ENCODE data around the gene NRARP. TPM values are rescaled to one million over a fixed set of nuclear protein-coding genes. Genes with fewer than 3 reads are reported as not detected.

Gene NRARP
- total and polyA plus RNA-seq, 2 of the 13 experiments (the other 11 are each of a cell fraction or from before 2014, with no cell fraction given), result 0.22 to 0.46 TPM

DNA sequence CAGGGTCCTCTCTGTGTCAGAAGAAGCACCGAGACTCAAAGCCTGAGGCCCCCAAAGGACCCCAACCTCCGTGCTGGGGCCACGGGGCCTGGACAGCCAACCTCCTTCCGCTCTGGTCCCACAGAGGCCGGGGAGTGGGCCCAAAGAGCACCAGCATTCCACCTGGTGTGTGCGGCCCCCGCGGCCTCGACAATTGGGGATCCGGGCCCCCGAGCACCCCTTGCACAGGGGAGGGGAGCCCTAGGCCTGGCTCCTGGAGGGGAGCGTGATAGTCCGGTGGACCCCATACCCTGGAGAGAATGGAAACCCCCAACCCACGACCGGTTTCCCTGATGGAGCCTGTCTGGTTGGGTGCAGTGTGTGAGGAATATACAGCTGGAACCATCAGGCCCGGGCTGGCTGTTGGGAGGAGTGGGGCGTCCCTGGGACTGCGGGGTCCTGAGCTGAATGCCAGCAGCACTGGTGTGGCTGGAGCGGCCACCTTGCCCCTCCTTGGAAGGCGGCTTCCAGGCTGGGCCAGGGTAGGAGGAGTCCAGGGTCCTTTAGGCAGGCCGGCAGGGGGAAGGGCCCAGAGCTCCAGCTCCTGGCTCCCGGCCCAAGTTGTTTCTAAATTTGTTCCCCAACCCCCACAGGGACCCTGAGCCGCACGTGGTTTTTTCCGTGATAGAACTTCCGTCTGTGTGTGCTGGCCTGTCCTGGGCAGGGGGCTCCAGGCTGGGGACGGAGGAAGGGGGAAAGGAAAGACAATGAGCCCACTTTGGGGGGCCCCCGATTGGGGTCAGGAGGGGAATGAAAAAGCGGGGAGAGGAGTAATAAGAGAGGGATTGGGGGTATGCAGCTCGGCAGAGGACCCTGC, 25.4 kb downstream of the NRARP start:
- DNase-seq (ENCODE audit: low spot score) (peak; percentile 76), ATAC-seq (peak; percentile 45), FAIRE-seq (no peak)
- Histone ChIP-seq H3K79me2 (ENCODE audit: insufficient read depth, low read length) (peaks cover 6% of the 10 kb centered on the region), H3K27ac (ENCODE audit: extremely low read length, insufficient read depth, low read length) (peak overlapping the region; percentile 90), H4K20me1 (ENCODE audit: insufficient read depth, low read length) (no peaks in the 10 kb centered on the region), H3K9me3 (ENCODE audit: low read length) (no peaks in the 10 kb centered on the region), H3K4me1 (ENCODE audit: insufficient read depth, low read length) (peaks cover 21% of the 10 kb centered on the region), H3K9ac (ENCODE audit: insufficient read depth, low read depth, low read length) (peak overlapping the region; percentile 82), H3K4me3 (replicated peaks in 1 of 3; ENCODE audit: insufficient read depth in 1 of 3, low read depth in 2 of 3, low read length in 3 of 3) (peak overlapping the region; percentile 58 to 88 (median 87)), H3K4me2 (ENCODE audit: low read depth, low read length) (peak overlapping the region; percentile 88), H3K27me3 (ENCODE audit: control insufficient read depth in 1 of 2, insufficient read depth in 2 of 2, low read length in 2 of 2) (no peaks in the 10 kb centered on the region; a peak in 1 of 5 replicates), H3K36me3 (replicated peaks in 1 of 2; ENCODE audit: control insufficient read depth in 1 of 2, insufficient read depth in 2 of 2, low read length in 2 of 2) (peaks cover 7 to 14% of the 10 kb centered on the region in 2 experiments; a peak in 3 of 5 replicates), H2AFZ (ENCODE audit: low read length) (no peak overlapping the region)
- intact Hi-C loops (cut with micrococcal nuclease; ENCODE audit: unreplicated experiment), result no loop called here
- in situ Hi-C loops (cut with HindIII; ENCODE audit: extremely low pct_ligation_motif_present, low pct_unique_long_range_greater_than_20kb), result no loop called here
- BruUV-seq (replicated peaks), result TSS peak; percentile 84
- ChIA-PET CTCF (ENCODE audit: low intra/inter-chr PET ratio, low total read pairs) (interaction anchor here (0.6 to 1.0 kb wide), 2 partner anchors 41 to 230 kb away, joined by 3 to 4 read pairs; no protein-coding TSS in a partner anchor), POLR2A (interaction anchor here (0.7 to 2.8 kb wide), 29 partner anchors 9 to 193 kb away, joined by 3 to 78 read pairs (median 7); partner anchors contain the start of genes ENTPD8, EXD3, MAN1B1 and NELFB)
- WGBS (ENCODE audit: low lambda C conversion rate), result 0% methylated on average over 7 of the region's 30 CpGs
- TF ChIP-seq, protein P1, sequence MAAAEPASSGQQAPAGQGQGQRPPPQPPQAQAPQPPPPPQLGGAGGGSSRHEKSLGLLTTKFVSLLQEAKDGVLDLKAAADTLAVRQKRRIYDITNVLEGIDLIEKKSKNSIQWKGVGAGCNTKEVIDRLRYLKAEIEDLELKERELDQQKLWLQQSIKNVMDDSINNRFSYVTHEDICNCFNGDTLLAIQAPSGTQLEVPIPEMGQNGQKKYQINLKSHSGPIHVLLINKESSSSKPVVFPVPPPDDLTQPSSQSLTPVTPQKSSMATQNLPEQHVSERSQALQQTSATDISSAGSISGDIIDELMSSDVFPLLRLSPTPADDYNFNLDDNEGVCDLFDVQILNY (CRISPR knock-in tag; conservative IDR thresholded peaks at IDR 0.05), result no peak
- TF ChIP-seq, protein P2, sequence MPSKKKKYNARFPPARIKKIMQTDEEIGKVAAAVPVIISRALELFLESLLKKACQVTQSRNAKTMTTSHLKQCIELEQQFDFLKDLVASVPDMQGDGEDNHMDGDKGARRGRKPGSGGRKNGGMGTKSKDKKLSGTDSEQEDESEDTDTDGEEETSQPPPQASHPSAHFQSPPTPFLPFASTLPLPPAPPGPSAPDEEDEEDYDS (CRISPR knock-in tag; IDR thresholded peaks at IDR 0.05), result no peak
- TF ChIP-seq, protein P3, sequence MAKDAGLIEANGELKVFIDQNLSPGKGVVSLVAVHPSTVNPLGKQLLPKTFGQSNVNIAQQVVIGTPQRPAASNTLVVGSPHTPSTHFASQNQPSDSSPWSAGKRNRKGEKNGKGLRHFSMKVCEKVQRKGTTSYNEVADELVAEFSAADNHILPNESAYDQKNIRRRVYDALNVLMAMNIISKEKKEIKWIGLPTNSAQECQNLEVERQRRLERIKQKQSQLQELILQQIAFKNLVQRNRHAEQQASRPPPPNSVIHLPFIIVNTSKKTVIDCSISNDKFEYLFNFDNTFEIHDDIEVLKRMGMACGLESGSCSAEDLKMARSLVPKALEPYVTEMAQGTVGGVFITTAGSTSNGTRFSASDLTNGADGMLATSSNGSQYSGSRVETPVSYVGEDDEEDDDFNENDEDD (CRISPR knock-in tag; IDR thresholded peaks at IDR 0.05; ENCODE audit: borderline replicate concordance), result 0 out of 2 replicates have a peak, but pooled peaks have one; percentile 2
- TF ChIP-seq DR1 (CRISPR knock-in tag; IDR thresholded peaks at IDR 0.05), result 0 out of 2 replicates have a peak, but pooled peaks have one; percentile 43
- no peak for TF ChIP-seq TCF12 (IDR thresholded peaks at IDR 0.05)
- TF ChIP-seq TCF12 (CRISPR knock-in tag; IDR thresholded peaks at IDR 0.05), result 0 out of 2 replicates have a peak, but pooled peaks have one; percentile 36
- no peak for TF ChIP-seq NFIC (IDR thresholded peaks at IDR 0.05; ENCODE audit: low read length)
- TF ChIP-seq, protein P4, sequence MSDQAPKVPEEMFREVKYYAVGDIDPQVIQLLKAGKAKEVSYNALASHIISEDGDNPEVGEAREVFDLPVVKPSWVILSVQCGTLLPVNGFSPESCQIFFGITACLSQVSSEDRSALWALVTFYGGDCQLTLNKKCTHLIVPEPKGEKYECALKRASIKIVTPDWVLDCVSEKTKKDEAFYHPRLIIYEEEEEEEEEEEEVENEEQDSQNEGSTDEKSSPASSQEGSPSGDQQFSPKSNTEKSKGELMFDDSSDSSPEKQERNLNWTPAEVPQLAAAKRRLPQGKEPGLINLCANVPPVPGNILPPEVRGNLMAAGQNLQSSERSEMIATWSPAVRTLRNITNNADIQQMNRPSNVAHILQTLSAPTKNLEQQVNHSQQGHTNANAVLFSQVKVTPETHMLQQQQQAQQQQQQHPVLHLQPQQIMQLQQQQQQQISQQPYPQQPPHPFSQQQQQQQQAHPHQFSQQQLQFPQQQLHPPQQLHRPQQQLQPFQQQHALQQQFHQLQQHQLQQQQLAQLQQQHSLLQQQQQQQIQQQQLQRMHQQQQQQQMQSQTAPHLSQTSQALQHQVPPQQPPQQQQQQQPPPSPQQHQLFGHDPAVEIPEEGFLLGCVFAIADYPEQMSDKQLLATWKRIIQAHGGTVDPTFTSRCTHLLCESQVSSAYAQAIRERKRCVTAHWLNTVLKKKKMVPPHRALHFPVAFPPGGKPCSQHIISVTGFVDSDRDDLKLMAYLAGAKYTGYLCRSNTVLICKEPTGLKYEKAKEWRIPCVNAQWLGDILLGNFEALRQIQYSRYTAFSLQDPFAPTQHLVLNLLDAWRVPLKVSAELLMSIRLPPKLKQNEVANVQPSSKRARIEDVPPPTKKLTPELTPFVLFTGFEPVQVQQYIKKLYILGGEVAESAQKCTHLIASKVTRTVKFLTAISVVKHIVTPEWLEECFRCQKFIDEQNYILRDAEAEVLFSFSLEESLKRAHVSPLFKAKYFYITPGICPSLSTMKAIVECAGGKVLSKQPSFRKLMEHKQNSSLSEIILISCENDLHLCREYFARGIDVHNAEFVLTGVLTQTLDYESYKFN (CRISPR knock-in tag; conservative IDR thresholded peaks at IDR 0.05), result peak; percentile 10; the same call in 1 of the 2 replicates
- TF ChIP-seq SIN3B (IDR thresholded peaks at IDR 0.05; ENCODE audit: low read length), result no peak
- TF ChIP-seq ZNF484 (CRISPR knock-in tag; IDR thresholded peaks at IDR 0.05; ENCODE audit: borderline replicate concordance, low read depth), result no peak
- no peak for TF ChIP-seq CBFB (CRISPR knock-in tag; IDR thresholded peaks at IDR 0.05)
- no peak for TF ChIP-seq ZNF24 (IDR thresholded peaks at IDR 0.05)
- TF ChIP-seq ZNF891 (CRISPR knock-in tag; IDR thresholded peaks at IDR 0.05), result no peak
- TF ChIP-seq HNF4A (CRISPR knock-in tag; IDR thresholded peaks at IDR 0.05), result peak; percentile 2; the same call in 1 of the 2 replicates
- TF ChIP-seq ZNF136 (CRISPR knock-in tag; IDR thresholded peaks at IDR 0.05; ENCODE audit: low read depth), result no peak
- TF ChIP-seq SRSF4 (IDR thresholded peaks at IDR 0.05; ENCODE audit: low read depth, low read length, poor library complexity, severe bottlenecking), result no peak
